Measurements from ENCODE around the gene HIGD1C. TPM values are rescaled to one million over a fixed set of nuclear protein-coding genes. Genes with fewer than 3 reads are reported as not detected.

Gene HIGD1C
- total RNA-seq, 1 donor from 2014 or later: not detected

GRCh38 chr12:50988871-50989270, 36.5 kb downstream of the HIGD1C start:
- FAIRE-seq (no peak), DNase-seq (ENCODE audit: low read depth) (no peak)
- Mint-ChIP-seq H3K27me3 (ENCODE audit: low read depth, unreplicated experiment) (no peaks in the 10 kb centered on the region), H3K36me3 (ENCODE audit: low read depth, unreplicated experiment) (peaks cover 17% of the 10 kb centered on the region), H3K4me1 (ENCODE audit: low read depth, unreplicated experiment) (peaks cover 24% of the 10 kb centered on the region), H3K4me3 (ENCODE audit: unreplicated experiment) (no peak overlapping the region), H3K9me3 (ENCODE audit: unreplicated experiment) (no peaks in the 10 kb centered on the region), H3K27ac (ENCODE audit: unreplicated experiment) (no peak overlapping the region)
- H3K4me3 ChIP-seq (ENCODE audit: insufficient read depth, low read depth, low read length): no peak overlapping the region
- no peak overlapping the region for H3K4me2 ChIP-seq (ENCODE audit: low read length)
- no peak overlapping the region for H2AFZ ChIP-seq (ENCODE audit: low read depth, low read length)
- no peaks in the 10 kb centered on the region for H3K27me3 ChIP-seq (ENCODE audit: insufficient read depth, low read length)
- TF ChIP-seq, protein P1, sequence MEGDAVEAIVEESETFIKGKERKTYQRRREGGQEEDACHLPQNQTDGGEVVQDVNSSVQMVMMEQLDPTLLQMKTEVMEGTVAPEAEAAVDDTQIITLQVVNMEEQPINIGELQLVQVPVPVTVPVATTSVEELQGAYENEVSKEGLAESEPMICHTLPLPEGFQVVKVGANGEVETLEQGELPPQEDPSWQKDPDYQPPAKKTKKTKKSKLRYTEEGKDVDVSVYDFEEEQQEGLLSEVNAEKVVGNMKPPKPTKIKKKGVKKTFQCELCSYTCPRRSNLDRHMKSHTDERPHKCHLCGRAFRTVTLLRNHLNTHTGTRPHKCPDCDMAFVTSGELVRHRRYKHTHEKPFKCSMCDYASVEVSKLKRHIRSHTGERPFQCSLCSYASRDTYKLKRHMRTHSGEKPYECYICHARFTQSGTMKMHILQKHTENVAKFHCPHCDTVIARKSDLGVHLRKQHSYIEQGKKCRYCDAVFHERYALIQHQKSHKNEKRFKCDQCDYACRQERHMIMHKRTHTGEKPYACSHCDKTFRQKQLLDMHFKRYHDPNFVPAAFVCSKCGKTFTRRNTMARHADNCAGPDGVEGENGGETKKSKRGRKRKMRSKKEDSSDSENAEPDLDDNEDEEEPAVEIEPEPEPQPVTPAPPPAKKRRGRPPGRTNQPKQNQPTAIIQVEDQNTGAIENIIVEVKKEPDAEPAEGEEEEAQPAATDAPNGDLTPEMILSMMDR (IDR thresholded peaks at IDR 0.05; ENCODE audit: insufficient read depth, low read depth, low read length): no peak
- no peak for TF ChIP-seq EZH2 (IDR thresholded peaks at IDR 0.05; ENCODE audit: insufficient read depth, low read length)
- H3K4me1 ChIP-seq (ENCODE audit: insufficient read depth, low read length): peaks cover 10% of the 10 kb centered on the region
- no peaks in the 10 kb centered on the region for H3K9me3 ChIP-seq (ENCODE audit: insufficient read depth, low read depth, low read length)
- peaks cover 16% of the 10 kb centered on the region for H3K36me3 ChIP-seq (ENCODE audit: insufficient read depth, low read length)
- no peaks in the 10 kb centered on the region for H4K20me1 ChIP-seq (ENCODE audit: insufficient read depth, low read length)
- no peak overlapping the region for H3K9ac ChIP-seq (ENCODE audit: low read length)
- H3K27ac ChIP-seq (ENCODE audit: low read depth, low read length): no peak overlapping the region
- H3K79me2 ChIP-seq (ENCODE audit: insufficient read depth, low read length): no peaks in the 10 kb centered on the region

GRCh38 chr12:50990147-50990727, 37.9 kb downstream of the HIGD1C start:
- H3K36me3 Mint-ChIP-seq (ENCODE audit: low read depth, unreplicated experiment): peaks cover 25% of the 10 kb centered on the region
- no peak for FAIRE-seq
- H3K27ac ChIP-seq (ENCODE audit: low read depth, low read length): no peak overlapping the region

GRCh38 chr12:50990791-50991190, 38.4 kb downstream of the HIGD1C start:
- Mint-ChIP-seq H3K4me1 (ENCODE audit: low read depth, unreplicated experiment) (peaks cover 15% of the 10 kb centered on the region), H3K27ac (ENCODE audit: unreplicated experiment) (no peak overlapping the region), H3K27me3 (ENCODE audit: low read depth, unreplicated experiment) (no peaks in the 10 kb centered on the region), H3K36me3 (ENCODE audit: low read depth, unreplicated experiment) (peaks cover 30% of the 10 kb centered on the region), H3K4me3 (ENCODE audit: unreplicated experiment) (no peak overlapping the region), H3K9me3 (ENCODE audit: unreplicated experiment) (no peaks in the 10 kb centered on the region)
- TF ChIP-seq, protein P1 (IDR thresholded peaks at IDR 0.05; ENCODE audit: insufficient read depth, low read depth, low read length): no peak
- no peak for TF ChIP-seq EZH2 (IDR thresholded peaks at IDR 0.05; ENCODE audit: insufficient read depth, low read length)
- H3K27me3 ChIP-seq (ENCODE audit: insufficient read depth, low read length): no peaks in the 10 kb centered on the region
- H3K79me2 ChIP-seq (ENCODE audit: insufficient read depth, low read length): no peaks in the 10 kb centered on the region
- no peak overlapping the region for H3K4me2 ChIP-seq (ENCODE audit: low read length)
- H4K20me1 ChIP-seq (ENCODE audit: insufficient read depth, low read length): no peaks in the 10 kb centered on the region
- no peaks in the 10 kb centered on the region for H3K4me1 ChIP-seq (ENCODE audit: insufficient read depth, low read length)
- no peak overlapping the region for H3K27ac ChIP-seq (ENCODE audit: low read depth, low read length)
- H3K9me3 ChIP-seq (ENCODE audit: insufficient read depth, low read depth, low read length): no peaks in the 10 kb centered on the region
- H3K4me3 ChIP-seq (ENCODE audit: insufficient read depth, low read depth, low read length): no peak overlapping the region
- DNase-seq (ENCODE audit: low read depth) (no peak), FAIRE-seq (no peak)
- no peak overlapping the region for H3K9ac ChIP-seq (ENCODE audit: low read length)
- peaks cover 20% of the 10 kb centered on the region for H3K36me3 ChIP-seq (ENCODE audit: insufficient read depth, low read length)
- no peak overlapping the region for H2AFZ ChIP-seq (ENCODE audit: low read depth, low read length)

More at GRCh38 chr12:50990147-50990727, 37.9 kb downstream of the HIGD1C start:
- H3K9ac ChIP-seq (ENCODE audit: low read length): no peak overlapping the region
- no peaks in the 10 kb centered on the region for H3K9me3 ChIP-seq (ENCODE audit: insufficient read depth, low read depth, low read length)
- H3K27me3 Mint-ChIP-seq (ENCODE audit: low read depth, unreplicated experiment): no peaks in the 10 kb centered on the region
- TF ChIP-seq, protein P1 (IDR thresholded peaks at IDR 0.05; ENCODE audit: insufficient read depth, low read depth, low read length): no peak
- TF ChIP-seq EZH2 (IDR thresholded peaks at IDR 0.05; ENCODE audit: insufficient read depth, low read length): no peak
- no peaks in the 10 kb centered on the region for H3K79me2 ChIP-seq (ENCODE audit: insufficient read depth, low read length)
- no peak for DNase-seq (ENCODE audit: low read depth)
- H3K36me3 ChIP-seq (ENCODE audit: insufficient read depth, low read length): peaks cover 20% of the 10 kb centered on the region
- H3K4me1 ChIP-seq (ENCODE audit: insufficient read depth, low read length): peaks cover 4% of the 10 kb centered on the region
- H3K4me3 Mint-ChIP-seq (ENCODE audit: unreplicated experiment): no peak overlapping the region
- H3K27me3 ChIP-seq (ENCODE audit: insufficient read depth, low read length): no peaks in the 10 kb centered on the region
- H3K4me2 ChIP-seq (ENCODE audit: low read length): no peak overlapping the region
- no peak overlapping the region for H3K4me3 ChIP-seq (ENCODE audit: insufficient read depth, low read depth, low read length)
- no peak overlapping the region for H2AFZ ChIP-seq (ENCODE audit: low read depth, low read length)
- H3K9me3 Mint-ChIP-seq (ENCODE audit: unreplicated experiment): no peaks in the 10 kb centered on the region
- no peak overlapping the region for H3K27ac Mint-ChIP-seq (ENCODE audit: unreplicated experiment)
- H4K20me1 ChIP-seq (ENCODE audit: insufficient read depth, low read length): no peaks in the 10 kb centered on the region
- peaks cover 17% of the 10 kb centered on the region for H3K4me1 Mint-ChIP-seq (ENCODE audit: low read depth, unreplicated experiment)
